GM20431 (cell line): ENCODE data around the gene GALNT15.

Experiments
- in situ Hi-C: fragments of 300-500 bp; cut with MseI, MboI; formaldehyde crosslinking; loops from one replicate; pipeline ENCODE4 v1.15.0; 2020; ENCODE audit warnings: low sequenced_read_pairs; ENCODE audit not compliant: unreplicated experiment

GALNT15 gene

DNA sequence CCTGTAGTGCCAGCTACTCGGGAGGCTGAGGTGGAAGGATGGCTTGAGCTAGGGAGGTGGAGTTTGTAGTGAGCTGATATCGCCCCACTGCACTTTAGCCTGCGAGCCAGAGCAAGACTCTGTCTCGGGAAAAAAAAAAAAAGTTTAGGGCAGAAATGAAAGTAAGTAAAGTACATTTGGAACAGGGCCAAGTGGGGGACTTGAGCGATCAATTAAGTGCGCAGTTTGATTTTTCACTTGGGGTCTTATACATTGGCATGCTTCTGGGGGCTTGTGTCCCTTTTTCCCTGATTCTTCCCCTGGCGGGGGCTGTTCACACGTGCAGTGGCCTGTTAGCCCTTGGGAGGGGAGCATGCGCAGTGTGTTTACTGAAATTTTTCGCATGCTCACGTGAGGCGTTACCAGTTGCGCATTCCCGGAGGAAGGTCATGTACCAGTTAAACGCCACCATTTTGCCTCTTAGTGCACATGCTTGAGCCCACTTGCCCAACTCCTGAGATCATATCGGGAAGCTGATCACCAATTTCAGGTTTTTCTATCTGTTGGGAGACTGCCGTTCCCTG is 42.0 kb downstream of the GALNT15 start:
- in situ Hi-C loops, result no loop called here

GRCh38 chr3:16219777-16220176 is 45.3 kb downstream of the GALNT15 start:
- in situ Hi-C loops, result no loop called here

- in situ Hi-C loops, result no loop called here
Observed at GRCh38 chr3:16221990-16222389, 47.5 kb downstream of the GALNT15 start.

GRCh38 chr3:16222547-16222946 is 48.1 kb downstream of the GALNT15 start:
- in situ Hi-C loops, result no loop called here

GRCh38 chr3:16224325-16224724 is 49.8 kb downstream of the GALNT15 start:
- in situ Hi-C loops, result no loop called here

- in situ Hi-C loops, result no loop called here
Observed at GRCh38 chr3:16227566-16227965, 53.1 kb downstream of the GALNT15 start.

DNA sequence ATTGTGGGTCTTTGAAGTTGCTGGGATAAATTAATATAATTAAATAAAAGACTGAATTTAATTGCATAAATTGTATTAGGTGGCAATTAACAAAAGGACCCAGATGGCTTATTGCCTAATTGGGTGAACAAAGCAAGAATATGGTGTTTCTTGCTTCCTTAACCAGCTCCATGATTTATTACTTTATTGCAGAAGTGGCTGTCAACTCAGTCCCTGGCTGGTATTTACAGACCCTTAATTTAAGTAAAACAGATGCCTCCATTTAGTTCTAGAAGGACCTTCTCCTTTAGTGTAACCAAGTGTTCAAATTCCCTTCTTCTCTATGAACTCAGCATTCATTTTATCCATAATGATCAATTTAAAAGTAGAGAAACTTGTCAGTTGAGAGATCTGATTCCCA is 55.2 kb downstream of the GALNT15 start:
- in situ Hi-C loops, result no loop called here

GRCh38 chr3:16231983-16232382 is 57.5 kb downstream of the GALNT15 start:
- in situ Hi-C loops, result no loop called here

GRCh38 chr3:16233806-16234205 is 59.3 kb downstream of the GALNT15 start:
- in situ Hi-C loops, result no loop called here

- in situ Hi-C loops, result no loop called here
Observed at GRCh38 chr3:16234281-16234680, 59.8 kb downstream of the GALNT15 start.

DNA sequence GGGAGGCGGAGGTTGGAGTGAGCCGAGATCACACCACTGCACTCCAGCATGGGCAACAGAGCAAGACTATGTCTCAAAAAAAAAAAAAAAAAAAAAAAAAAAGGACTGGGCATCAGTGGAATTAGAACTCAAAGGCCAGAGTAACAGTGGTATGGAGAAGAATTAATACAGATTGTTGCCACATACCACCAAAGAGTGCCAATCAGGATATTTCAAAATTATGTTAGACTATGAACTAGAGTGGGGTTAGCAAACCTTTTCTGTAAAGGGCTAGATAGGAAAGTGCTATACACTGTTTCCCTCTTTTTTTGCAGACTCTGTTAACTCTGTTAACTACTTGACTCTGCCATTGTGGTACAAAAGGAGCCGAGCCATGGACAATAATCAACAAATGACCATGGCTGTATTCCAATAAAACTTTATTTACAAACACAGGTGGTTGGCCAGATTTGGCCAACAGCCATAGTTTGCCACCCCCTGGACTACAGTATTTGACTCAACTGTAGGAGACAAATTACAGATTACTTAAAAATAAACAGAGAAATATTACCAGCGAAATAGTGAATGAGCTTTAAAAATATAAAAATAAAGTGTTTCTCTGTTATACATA is 61.7 kb downstream of the GALNT15 start:
- in situ Hi-C loops, result no loop called here

- in situ Hi-C loops, result no loop called here
Observed at GRCh38 chr3:16236856-16237393, 62.4 kb downstream of the GALNT15 start.

- in situ Hi-C loops, result no loop called here
Observed at GRCh38 chr3:16239086-16239770, 64.7 kb downstream of the GALNT15 start.

DNA sequence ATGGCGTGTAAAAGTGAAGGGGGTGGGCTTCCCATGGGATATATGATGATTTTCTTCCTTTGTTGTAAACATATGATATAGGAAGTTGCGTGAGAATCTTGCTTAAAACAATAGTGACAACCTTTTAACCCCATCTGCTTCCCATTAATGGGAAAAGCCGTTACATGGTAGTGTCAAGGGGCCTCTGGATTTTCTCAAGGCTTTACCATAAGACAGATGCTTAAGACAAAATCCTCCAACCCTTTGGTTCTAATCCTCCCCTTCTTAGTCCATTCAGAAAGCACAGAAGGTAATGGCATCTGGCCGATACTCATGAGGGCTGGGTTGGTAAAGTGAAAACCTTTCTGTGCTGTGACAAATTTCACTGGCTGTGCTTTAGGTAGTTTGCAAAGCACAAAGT is 65.3 kb downstream of the GALNT15 start:
- in situ Hi-C loops, result loop anchor here (10.0 kb wide), 1 partner anchor 195 kb away; no protein-coding TSS in a partner anchor

GRCh38 chr3:16240229-16241023 is 65.9 kb downstream of the GALNT15 start:
- in situ Hi-C loops, result loop anchor here (10.0 kb wide), 1 partner anchor 196 kb away; no protein-coding TSS in a partner anchor

GRCh38 chr3:16241225-16241624 is 66.7 kb downstream of the GALNT15 start:
- in situ Hi-C loops, result loop anchor here (10.0 kb wide), 1 partner anchor 196 kb away; no protein-coding TSS in a partner anchor

GRCh38 chr3:16242177-16242576 is 67.7 kb downstream of the GALNT15 start:
- in situ Hi-C loops, result loop anchor here (10.0 kb wide), 1 partner anchor 197 kb away; no protein-coding TSS in a partner anchor

DNA sequence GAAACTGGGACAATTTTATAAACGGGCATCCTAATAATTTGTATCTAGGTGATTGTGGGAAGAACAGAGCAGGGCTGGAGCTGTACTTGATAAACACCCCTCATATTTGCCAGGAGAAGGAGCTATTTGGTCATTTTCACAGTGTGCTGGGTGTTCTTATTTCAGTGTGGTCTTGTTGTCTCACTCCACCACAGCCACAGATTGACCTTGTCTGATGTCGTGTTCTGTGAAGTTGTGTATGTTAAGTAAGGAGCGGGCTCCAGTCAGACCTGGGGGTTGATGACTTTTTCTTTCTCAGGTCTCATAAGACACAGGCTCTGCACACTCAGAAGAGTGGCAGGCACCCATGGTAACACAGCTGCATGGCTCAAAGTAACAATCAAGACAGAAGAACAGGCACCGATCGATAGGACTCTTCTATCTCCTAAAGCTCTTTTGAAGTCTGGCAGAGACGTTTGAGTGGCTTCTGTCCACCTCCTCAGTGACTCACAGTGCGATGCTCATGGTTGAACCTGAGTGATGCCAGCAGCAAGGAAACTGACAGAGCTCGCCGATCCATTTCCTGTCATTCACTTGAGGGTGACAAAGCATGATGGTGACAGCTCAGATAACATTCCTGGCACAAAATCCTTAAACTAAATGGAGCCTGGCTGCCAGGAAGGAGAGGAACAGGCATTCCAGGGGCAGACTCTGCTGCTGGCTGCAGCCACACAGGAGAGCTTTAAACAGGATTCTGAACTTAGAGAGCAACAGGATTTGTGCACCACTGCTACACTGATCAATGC is 69.4 kb downstream of the GALNT15 start:
- in situ Hi-C loops, result loop anchor here (10.0 kb wide), 1 partner anchor 199 kb away; no protein-coding TSS in a partner anchor

- in situ Hi-C loops, result loop anchor here (10.0 kb wide), 1 partner anchor 201 kb away; no protein-coding TSS in a partner anchor
Observed at GRCh38 chr3:16245609-16246008, 71.1 kb downstream of the GALNT15 start.
